ENCODE data around the gene GTPBP4.

GTPBP4 gene

DNA sequence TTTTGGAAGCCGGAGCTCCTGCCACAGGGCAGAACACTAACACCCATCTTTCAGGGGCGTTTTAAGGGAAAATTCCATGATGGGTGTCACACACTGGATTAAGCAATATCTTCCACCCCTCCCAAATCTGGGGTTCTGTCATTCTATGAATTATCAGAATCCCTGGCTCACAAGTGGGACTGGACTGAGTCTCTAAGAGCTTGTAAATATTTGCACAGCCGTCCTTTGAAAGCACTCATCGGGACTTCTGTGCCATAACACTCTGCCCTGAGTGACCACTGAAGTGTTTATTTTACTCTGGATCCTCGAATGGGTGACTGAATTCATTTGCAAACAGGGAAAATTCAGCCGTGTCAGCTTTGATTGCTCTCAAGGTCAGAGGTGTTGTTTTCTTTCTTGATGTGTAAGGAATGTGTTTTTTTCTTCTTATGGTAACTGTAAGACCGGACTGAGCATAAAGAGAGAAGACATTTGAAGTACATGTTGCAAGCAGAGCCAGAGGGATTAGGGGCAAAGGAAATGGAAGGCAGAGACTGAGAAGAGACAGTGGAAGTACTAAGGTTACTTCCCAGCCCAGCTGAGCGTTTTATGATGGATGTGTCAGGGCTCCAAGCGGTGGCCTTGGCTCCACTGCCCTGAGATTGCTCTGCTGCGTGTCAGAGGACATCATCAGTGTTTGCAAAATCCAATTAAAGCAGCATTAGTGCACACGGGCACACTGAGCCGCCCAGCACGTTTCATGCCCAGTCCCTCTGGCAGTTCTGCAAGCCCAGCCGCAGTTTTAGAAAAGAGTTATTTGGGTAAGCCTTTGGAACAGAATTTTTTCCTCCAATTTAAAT is 17.7 kb upstream of the GTPBP4 start:
- H3K4me1 ChIP-seq (ENCODE audit: insufficient read depth, poor library complexity, severe bottlenecking), result no peaks in the 10 kb centered on the region
- H3K27me3 ChIP-seq (ENCODE audit: insufficient read depth, poor library complexity, severe bottlenecking), result no peaks in the 10 kb centered on the region
- H3K36me3 ChIP-seq (ENCODE audit: low read depth), result no peaks in the 10 kb centered on the region
- no peak overlapping the region for H3K4me3 ChIP-seq (ENCODE audit: severe bottlenecking)
- H3K9me3 ChIP-seq (ENCODE audit: severe bottlenecking), result no peaks in the 10 kb centered on the region
- TF ChIP-seq, protein P1, sequence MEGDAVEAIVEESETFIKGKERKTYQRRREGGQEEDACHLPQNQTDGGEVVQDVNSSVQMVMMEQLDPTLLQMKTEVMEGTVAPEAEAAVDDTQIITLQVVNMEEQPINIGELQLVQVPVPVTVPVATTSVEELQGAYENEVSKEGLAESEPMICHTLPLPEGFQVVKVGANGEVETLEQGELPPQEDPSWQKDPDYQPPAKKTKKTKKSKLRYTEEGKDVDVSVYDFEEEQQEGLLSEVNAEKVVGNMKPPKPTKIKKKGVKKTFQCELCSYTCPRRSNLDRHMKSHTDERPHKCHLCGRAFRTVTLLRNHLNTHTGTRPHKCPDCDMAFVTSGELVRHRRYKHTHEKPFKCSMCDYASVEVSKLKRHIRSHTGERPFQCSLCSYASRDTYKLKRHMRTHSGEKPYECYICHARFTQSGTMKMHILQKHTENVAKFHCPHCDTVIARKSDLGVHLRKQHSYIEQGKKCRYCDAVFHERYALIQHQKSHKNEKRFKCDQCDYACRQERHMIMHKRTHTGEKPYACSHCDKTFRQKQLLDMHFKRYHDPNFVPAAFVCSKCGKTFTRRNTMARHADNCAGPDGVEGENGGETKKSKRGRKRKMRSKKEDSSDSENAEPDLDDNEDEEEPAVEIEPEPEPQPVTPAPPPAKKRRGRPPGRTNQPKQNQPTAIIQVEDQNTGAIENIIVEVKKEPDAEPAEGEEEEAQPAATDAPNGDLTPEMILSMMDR (IDR thresholded peaks at IDR 0.05; ENCODE audit: poor library complexity, severe bottlenecking), result no peak
- ATAC-seq (ENCODE audit: low read depth) (no peak; the same call in 2 of the 3 replicates), DNase-seq (ENCODE audit: low spot score) (no peak)
- no peak overlapping the region for H3K27ac ChIP-seq (ENCODE audit: poor library complexity, severe bottlenecking)

DNA sequence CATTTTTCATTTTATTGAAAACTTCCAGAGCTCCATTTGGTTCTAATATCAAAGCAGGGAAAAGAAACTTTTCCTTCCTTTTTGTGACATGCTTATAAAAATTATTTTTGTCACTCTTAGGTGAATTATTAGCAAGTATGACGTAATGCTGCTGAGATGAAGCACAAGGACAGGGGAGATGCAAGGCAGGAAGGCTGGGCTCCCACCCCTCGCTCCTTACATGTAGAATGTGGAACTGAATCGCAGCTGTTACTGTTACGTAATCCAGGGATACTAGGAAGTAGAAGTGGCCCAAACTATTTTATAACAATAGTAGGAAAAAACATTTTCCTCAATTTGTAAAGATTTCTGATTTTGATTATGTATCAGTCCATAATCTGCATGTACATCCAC is 17.1 kb upstream of the GTPBP4 start:
- H3K9me3 ChIP-seq (ENCODE audit: severe bottlenecking), result no peaks in the 10 kb centered on the region
- no peaks in the 10 kb centered on the region for H3K36me3 ChIP-seq (ENCODE audit: low read depth)
- H3K27ac ChIP-seq (ENCODE audit: poor library complexity, severe bottlenecking), result no peak overlapping the region
- no peaks in the 10 kb centered on the region for H3K4me1 ChIP-seq (ENCODE audit: insufficient read depth, poor library complexity, severe bottlenecking)
- ATAC-seq (ENCODE audit: low read depth) (no peak), DNase-seq (ENCODE audit: low spot score) (no peak)
- TF ChIP-seq, protein P1 (IDR thresholded peaks at IDR 0.05; ENCODE audit: poor library complexity, severe bottlenecking), result no peak
- no peaks in the 10 kb centered on the region for H3K27me3 ChIP-seq (ENCODE audit: insufficient read depth, poor library complexity, severe bottlenecking)
- no peak overlapping the region for H3K4me3 ChIP-seq (ENCODE audit: severe bottlenecking)

DNA sequence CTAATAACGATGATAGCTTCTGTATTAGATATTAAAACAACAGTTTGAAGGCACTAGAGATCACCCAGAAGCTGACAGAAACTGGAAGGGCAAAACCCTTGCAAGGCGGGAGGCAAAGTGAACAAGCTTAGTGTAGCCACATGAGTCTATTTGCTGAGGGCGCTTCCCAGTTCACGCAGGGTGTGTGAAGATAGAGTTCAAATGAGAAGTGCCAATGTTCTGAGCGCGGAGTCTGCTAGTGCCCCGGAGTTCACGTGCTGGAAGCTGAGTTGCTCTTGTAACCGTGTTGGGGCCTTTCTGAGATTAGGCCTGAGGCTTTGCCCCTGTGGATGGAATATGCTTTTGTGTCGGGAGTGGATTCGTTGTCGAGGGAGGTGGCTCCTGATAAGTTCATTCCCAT is 16.6 kb upstream of the GTPBP4 start:
- TF ChIP-seq, protein P1 (IDR thresholded peaks at IDR 0.05; ENCODE audit: poor library complexity, severe bottlenecking), result no peak
- ATAC-seq (ENCODE audit: low read depth), result no peak
- DNase-seq (ENCODE audit: low spot score), result no peak
- H3K4me1 ChIP-seq (ENCODE audit: insufficient read depth, poor library complexity, severe bottlenecking), result no peaks in the 10 kb centered on the region
- no peaks in the 10 kb centered on the region for H3K36me3 ChIP-seq (ENCODE audit: low read depth)
- no peak overlapping the region for H3K4me3 ChIP-seq (ENCODE audit: severe bottlenecking)
- H3K27ac ChIP-seq (ENCODE audit: poor library complexity, severe bottlenecking), result no peak overlapping the region
- H3K27me3 ChIP-seq (ENCODE audit: insufficient read depth, poor library complexity, severe bottlenecking), result no peaks in the 10 kb centered on the region
- no peaks in the 10 kb centered on the region for H3K9me3 ChIP-seq (ENCODE audit: severe bottlenecking)

DNA sequence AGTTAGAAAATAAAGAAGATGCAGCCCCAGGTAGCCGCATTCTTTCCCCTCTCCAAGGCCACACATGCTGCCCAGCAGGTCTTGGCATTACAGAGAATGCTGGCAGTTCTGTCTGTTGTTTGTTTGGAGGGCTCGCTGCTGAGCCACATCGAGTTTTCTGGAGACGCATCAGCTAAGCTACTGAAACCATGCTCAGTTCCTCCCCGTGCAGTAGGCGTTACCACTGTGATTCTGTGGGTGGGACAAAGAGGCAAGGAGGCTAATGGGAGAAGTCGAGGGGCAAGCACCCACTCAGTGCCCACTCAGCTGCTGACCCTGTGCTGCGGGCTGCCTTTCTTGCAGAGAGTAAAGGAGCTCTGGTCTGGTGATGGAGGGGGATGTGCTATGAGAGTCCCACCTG is 15.5 kb upstream of the GTPBP4 start:
- Histone ChIP-seq H3K27me3 (ENCODE audit: insufficient read depth, poor library complexity, severe bottlenecking) (no peaks in the 10 kb centered on the region), H3K4me1 (ENCODE audit: insufficient read depth, poor library complexity, severe bottlenecking) (no peaks in the 10 kb centered on the region), H3K36me3 (ENCODE audit: low read depth) (no peaks in the 10 kb centered on the region), H3K27ac (ENCODE audit: poor library complexity, severe bottlenecking) (no peak overlapping the region), H3K4me3 (ENCODE audit: severe bottlenecking) (no peak overlapping the region), H3K9me3 (ENCODE audit: severe bottlenecking) (no peaks in the 10 kb centered on the region)
- ATAC-seq (ENCODE audit: low read depth), result no peak
- no peak for DNase-seq (ENCODE audit: low spot score)
- TF ChIP-seq, protein P1 (IDR thresholded peaks at IDR 0.05; ENCODE audit: poor library complexity, severe bottlenecking), result no peak

Data from RWPE2 (cell line).